COLO829 (cell line): ENCODE measurements around the gene ODAD3.
"Not testable (repeated sequence)": the region's sequence is repeated elsewhere in the genome, so short reads cannot be mapped to it uniquely, and the experiment has no call there.

Experiments used
- DNase-seq: peaks from one replicate; pipeline ENCODE4 v3.0.0; 2012; ENCODE audit warnings: low spot score

Gene ODAD3

GRCh38 chr19:11405846-11406643, 28.9 kb downstream of the ODAD3 start:
- DNase-seq: no peak

GRCh38 chr19:11404588-11405222, 30.2 kb downstream of the ODAD3 start:
- DNase-seq: no peak

GRCh38 chr19:11401808-11402543, 32.9 kb downstream of the ODAD3 start:
- no peak for DNase-seq

GRCh38 chr19:11400798-11401197, 34.1 kb downstream of the ODAD3 start:
- DNase-seq: no peak

- DNase-seq: no peak
These were observed 35.3 kb downstream of the ODAD3 start for GRCh38 chr19:11399667-11400066.

- DNase-seq: no peak
These were observed 37.8 kb downstream of the ODAD3 start for GRCh38 chr19:11397089-11397610.

GRCh38 chr19:11390933-11391680, 43.8 kb downstream of the ODAD3 start:
- no peak for DNase-seq

- no peak for DNase-seq
These were observed 44.6 kb downstream of the ODAD3 start for GRCh38 chr19:11390359-11390758.

- DNase-seq: no peak
These were observed 47.5 kb downstream of the ODAD3 start for GRCh38 chr19:11387162-11388034.

GRCh38 chr19:11384778-11385129, 50.2 kb downstream of the ODAD3 start:
- no peak for DNase-seq

GRCh38 chr19:11383706-11384048, 51.2 kb downstream of the ODAD3 start:
- no peak for DNase-seq

GRCh38 chr19:11382898-11383705, 51.8 kb downstream of the ODAD3 start:
- no peak for DNase-seq

- peak; percentile 99 for DNase-seq
These were observed 54.0 kb downstream of the ODAD3 start for GRCh38 chr19:11380653-11381537.

- no peak for DNase-seq
These were observed 55.0 kb downstream of the ODAD3 start for GRCh38 chr19:11379857-11380350.

GRCh38 chr19:11379269-11379845, 55.6 kb downstream of the ODAD3 start:
- DNase-seq: not testable (repeated sequence)

- no peak for DNase-seq
These were observed 56.4 kb downstream of the ODAD3 start for GRCh38 chr19:11378319-11379189.

GRCh38 chr19:11377756-11378155, 57.2 kb downstream of the ODAD3 start:
- no peak for DNase-seq

GRCh38 chr19:11377237-11377636, 57.7 kb downstream of the ODAD3 start:
- DNase-seq: peak; percentile 74
